GM10248 (cell line): ENCODE data around the gene ZFAND3.

ENCODE experiments used
- CTCF ChIA-PET: fragments of 300-600 bp; sonication (Branson Sonifier 250); formaldehyde crosslinking; extraction: SDS; loops from one replicate; lab custom pipeline; 2021; ENCODE audit warnings: antibody characterized with exemption; lab: Yijun Ruan, JAX
- POLR2A ChIA-PET: fragments of 350-650 bp; sonication (Branson Sonifier 250); formaldehyde crosslinking; extraction: SDS; loops from one replicate; lab custom pipeline; 2020; ENCODE audit warnings: antibody characterized with exemption; lab: Yijun Ruan, JAX
- DNase-seq: peaks from one replicate; pipeline ENCODE4 v3.0.0; 2012; ENCODE audit errors: extremely low spot score
- CTCF ChIP-seq: IDR thresholded peaks from 2 replicates; pipeline ENCODE4 v1.5.1; 2012; ENCODE audit warnings: mild to moderate bottlenecking, low read depth; ENCODE audit errors: extremely low read depth, missing control alignments, control extremely low read depth

Gene ZFAND3

GRCh38 chr6:37794825-37795224, 24.7 kb upstream of the ZFAND3 start:
- CTCF ChIA-PET = interaction anchor here (1.0 to 1.3 kb wide), 2 partner anchors 12 to 699 kb away, joined by 3 to 4 read pairs; no protein-coding TSS in a partner anchor
- no peak for DNase-seq
- no peak for TF ChIP-seq CTCF
- POLR2A ChIA-PET = interaction anchor here (0.6 kb wide), 1 partner anchor 10 kb away, joined by 3 read pairs; no protein-coding TSS in a partner anchor

GRCh38 chr6:37798436-37799262, 20.9 kb upstream of the ZFAND3 start:
- ChIA-PET CTCF (no interaction called here), POLR2A (no interaction called here)
- no peak for DNase-seq
- no peak for TF ChIP-seq CTCF

- TF ChIP-seq CTCF = no peak
- CTCF ChIA-PET = no interaction called here
- POLR2A ChIA-PET = no interaction called here
- no peak for DNase-seq
Observed at GRCh38 chr6:37799263-37799644, 20.3 kb upstream of the ZFAND3 start.

- POLR2A ChIA-PET = no interaction called here
- CTCF ChIA-PET = interaction anchor here (1.3 kb wide), 2 partner anchors 10 to 11 kb away, joined by 3 to 6 read pairs; no protein-coding TSS in a partner anchor
- no peak for DNase-seq
- no peak for TF ChIP-seq CTCF
Observed at GRCh38 chr6:37800703-37801604, 18.6 kb upstream of the ZFAND3 start.

GRCh38 chr6:37801605-37801940, 18.0 kb upstream of the ZFAND3 start:
- no peak for TF ChIP-seq CTCF
- CTCF ChIA-PET = interaction anchor here (1.2 to 1.3 kb wide), 3 partner anchors 10 to 19 kb away, joined by 3 to 6 read pairs (median 3); no protein-coding TSS in a partner anchor
- POLR2A ChIA-PET = no interaction called here
- DNase-seq = no peak

GRCh38 chr6:37802810-37803209, 16.7 kb upstream of the ZFAND3 start:
- ChIA-PET POLR2A (no interaction called here), CTCF (interaction anchor here (1.2 to 1.9 kb wide), 2 partner anchors 11 to 20 kb away, joined by 3 to 6 read pairs; no protein-coding TSS in a partner anchor)
- DNase-seq = no peak
- TF ChIP-seq CTCF = no peak
